ENCODE results near the gene DTNBP1.

DNA sequence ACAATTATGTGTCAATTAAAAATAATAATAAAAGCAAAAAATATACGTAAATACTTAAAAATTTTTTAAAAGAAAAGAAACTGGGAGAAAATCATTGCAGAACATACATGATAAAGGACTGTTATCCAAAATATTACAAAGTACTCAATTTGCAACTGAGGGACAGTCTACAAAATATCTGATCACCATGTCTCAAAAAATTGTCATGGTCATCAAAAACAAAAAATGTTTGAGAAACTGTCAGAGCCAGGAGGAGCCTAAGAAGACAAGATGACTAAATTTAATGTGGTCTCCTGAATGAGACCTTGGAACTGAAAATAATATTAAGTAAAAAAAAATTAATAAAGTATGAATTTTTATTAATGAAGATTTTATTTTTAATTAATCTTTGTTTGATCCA, 43.5 kb downstream of the DTNBP1 start:
- no peak for TF ChIP-seq POLR2A (IDR thresholded peaks at IDR 0.05)
- TF ChIP-seq, protein P1, sequence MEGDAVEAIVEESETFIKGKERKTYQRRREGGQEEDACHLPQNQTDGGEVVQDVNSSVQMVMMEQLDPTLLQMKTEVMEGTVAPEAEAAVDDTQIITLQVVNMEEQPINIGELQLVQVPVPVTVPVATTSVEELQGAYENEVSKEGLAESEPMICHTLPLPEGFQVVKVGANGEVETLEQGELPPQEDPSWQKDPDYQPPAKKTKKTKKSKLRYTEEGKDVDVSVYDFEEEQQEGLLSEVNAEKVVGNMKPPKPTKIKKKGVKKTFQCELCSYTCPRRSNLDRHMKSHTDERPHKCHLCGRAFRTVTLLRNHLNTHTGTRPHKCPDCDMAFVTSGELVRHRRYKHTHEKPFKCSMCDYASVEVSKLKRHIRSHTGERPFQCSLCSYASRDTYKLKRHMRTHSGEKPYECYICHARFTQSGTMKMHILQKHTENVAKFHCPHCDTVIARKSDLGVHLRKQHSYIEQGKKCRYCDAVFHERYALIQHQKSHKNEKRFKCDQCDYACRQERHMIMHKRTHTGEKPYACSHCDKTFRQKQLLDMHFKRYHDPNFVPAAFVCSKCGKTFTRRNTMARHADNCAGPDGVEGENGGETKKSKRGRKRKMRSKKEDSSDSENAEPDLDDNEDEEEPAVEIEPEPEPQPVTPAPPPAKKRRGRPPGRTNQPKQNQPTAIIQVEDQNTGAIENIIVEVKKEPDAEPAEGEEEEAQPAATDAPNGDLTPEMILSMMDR (IDR thresholded peaks at IDR 0.05), result no peak
